Measurements from ENCODE around the gene TMA16.

The TMA16 gene

DNA sequence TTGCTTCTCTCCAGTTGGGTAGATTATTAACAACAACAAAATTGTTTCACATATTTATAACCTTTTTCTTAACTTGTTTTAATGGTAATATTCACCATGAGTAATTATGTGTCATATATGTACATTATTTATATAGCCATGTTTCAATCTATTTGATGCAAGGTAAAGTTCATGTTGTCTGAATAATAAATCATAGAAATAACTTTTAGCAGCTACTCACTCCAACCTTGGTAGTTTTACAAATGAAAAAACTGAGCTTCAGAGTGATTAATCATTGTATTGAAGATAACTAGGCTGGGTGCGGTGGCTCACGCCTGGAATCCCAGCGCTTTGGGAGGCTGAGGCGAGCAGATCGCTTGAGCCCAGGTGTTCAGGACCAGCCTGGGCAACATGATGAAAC lies 46.0 kb downstream of the TMA16 start:
- Histone ChIP-seq H3K4me3 (no peak overlapping the region), H3K36me3 (0 out of 2 replicates have a peak, but pooled peaks cover 10% of the 10 kb centered on the region), H3K9me3 (no peaks in the 10 kb centered on the region), H4K20me1 (no peaks in the 10 kb centered on the region), H3K4me2 (no peak overlapping the region), H3K9ac (no peak overlapping the region), H3K27me3 (no peaks in the 10 kb centered on the region), H3K27ac (no peak overlapping the region), H3K4me1 (peaks cover 20% of the 10 kb centered on the region)
- no peak for TF ChIP-seq Cebpa-rat (IDR thresholded peaks at IDR 0.05)

GRCh38 chr4:163540977-163541376 lies 46.5 kb downstream of the TMA16 start:
- Histone ChIP-seq H3K36me3 (0 out of 2 replicates have a peak, but pooled peaks cover 7% of the 10 kb centered on the region), H3K4me2 (no peak overlapping the region), H3K27me3 (no peaks in the 10 kb centered on the region), H3K9ac (no peak overlapping the region), H3K4me3 (no peak overlapping the region), H4K20me1 (no peaks in the 10 kb centered on the region), H3K4me1 (peaks cover 20% of the 10 kb centered on the region), H3K27ac (no peak overlapping the region), H3K9me3 (no peaks in the 10 kb centered on the region)
- no peak for TF ChIP-seq Cebpa-rat (IDR thresholded peaks at IDR 0.05)

DNA sequence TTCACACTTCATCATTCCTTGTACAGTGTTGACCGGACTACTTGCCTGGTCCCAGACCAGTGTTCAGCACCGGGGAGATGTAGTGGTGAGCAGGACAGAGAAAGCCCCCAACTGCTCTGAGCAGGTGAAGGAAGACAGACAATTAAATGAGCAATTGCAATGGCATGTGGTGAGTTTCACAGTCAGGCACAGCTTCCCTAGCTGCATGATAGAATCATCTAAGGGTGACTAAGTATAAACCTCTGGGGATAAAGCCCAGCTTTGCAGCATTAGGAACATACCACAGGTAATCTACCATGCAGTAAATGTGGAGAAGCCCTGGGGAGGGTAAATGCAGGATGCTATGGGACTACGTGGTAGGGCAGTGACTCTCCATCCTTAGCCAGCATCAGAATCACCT lies 47.8 kb downstream of the TMA16 start:
- H3K4me2 ChIP-seq = no peak overlapping the region
- no peak overlapping the region for H3K27ac ChIP-seq
- H3K36me3 ChIP-seq = 0 out of 2 replicates have a peak, but pooled peaks cover 7% of the 10 kb centered on the region
- no peak overlapping the region for H3K9ac ChIP-seq
- no peaks in the 10 kb centered on the region for H3K9me3 ChIP-seq
- H3K4me1 ChIP-seq = peaks cover 7% of the 10 kb centered on the region
- H4K20me1 ChIP-seq = no peaks in the 10 kb centered on the region
- no peaks in the 10 kb centered on the region for H3K27me3 ChIP-seq
- no peak overlapping the region for H3K4me3 ChIP-seq
- TF ChIP-seq Cebpa-rat (IDR thresholded peaks at IDR 0.05) = no peak

- Histone ChIP-seq H3K9me3 (no peaks in the 10 kb centered on the region), H3K27ac (no peak overlapping the region), H3K4me2 (peak overlapping the region; percentile 65), H3K4me3 (no peak overlapping the region), H3K9ac (no peak overlapping the region), H3K36me3 (no peaks in the 10 kb centered on the region), H4K20me1 (no peaks in the 10 kb centered on the region), H3K4me1 (peaks cover 6% of the 10 kb centered on the region; the same call in 1 of the 2 replicates), H3K27me3 (no peaks in the 10 kb centered on the region)
- no peak for TF ChIP-seq Cebpa-rat (IDR thresholded peaks at IDR 0.05)
Observed at GRCh38 chr4:163544407-163545038, 50.0 kb downstream of the TMA16 start.

DNA sequence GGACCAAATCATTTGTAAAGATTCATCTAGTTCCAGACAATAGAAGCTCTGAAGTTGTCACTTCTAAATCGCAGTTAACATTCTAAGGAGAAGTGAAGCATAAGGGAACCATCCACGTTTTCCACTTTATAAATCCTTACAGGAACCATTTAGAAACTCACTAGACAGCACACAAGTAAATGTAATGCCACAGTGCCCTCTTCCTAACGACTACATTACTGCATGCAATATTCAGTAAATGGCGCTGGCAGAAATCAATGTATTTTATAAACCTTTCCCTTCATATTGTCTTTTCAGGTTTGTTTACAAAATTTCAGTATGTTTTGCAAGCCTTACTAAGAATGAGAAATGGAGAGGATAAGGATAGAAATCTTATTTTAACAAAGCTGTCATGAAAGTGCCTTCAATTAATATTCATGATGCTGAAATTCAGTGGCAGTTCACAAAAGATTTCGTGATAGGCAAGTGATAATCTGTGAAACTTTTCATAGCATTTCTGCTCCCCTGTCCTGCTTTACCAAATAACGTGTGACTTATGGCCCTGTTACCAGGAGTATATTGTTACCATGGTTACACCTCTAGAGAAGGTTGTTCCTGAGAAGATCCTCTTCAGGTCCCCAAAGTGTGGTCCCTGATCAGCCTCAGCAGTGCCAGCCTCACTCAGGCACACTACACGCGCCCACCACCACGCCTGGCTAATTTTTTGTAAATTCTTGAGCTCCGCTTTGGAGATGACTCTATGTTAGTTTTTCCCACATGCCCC lies 54.2 kb downstream of the TMA16 start:
- Histone ChIP-seq H3K9me3 (no peaks in the 10 kb centered on the region), H4K20me1 (no peaks in the 10 kb centered on the region), H3K4me2 (no peak overlapping the region), H3K36me3 (no peaks in the 10 kb centered on the region), H3K27ac (no peak overlapping the region), H3K9ac (no peak overlapping the region), H3K4me3 (no peak overlapping the region), H3K4me1 (peaks cover 6% of the 10 kb centered on the region; the same call in 1 of the 2 replicates), H3K27me3 (no peaks in the 10 kb centered on the region)
- TF ChIP-seq Cebpa-rat (IDR thresholded peaks at IDR 0.05) = no peak

DNA sequence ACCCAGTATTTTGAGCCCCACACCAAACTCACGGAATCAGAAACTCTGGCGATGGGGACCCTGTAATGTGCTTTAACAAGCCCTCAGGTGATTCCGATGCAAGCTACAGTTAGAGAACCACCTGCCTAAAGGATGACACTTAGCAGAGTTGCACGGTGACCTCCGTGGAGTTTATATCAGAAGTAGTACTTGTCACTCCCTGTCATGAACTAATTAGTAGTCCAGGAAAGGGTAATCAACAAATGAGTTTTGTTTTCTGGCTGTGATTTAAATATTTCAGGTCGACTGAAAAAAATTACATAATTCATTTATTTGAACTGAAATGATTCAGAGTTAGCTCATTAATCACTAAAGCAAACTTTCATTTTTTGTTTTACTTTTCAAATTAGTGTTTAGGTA lies 56.4 kb downstream of the TMA16 start:
- Histone ChIP-seq H4K20me1 (no peaks in the 10 kb centered on the region), H3K27me3 (no peaks in the 10 kb centered on the region), H3K9me3 (no peaks in the 10 kb centered on the region), H3K36me3 (no peaks in the 10 kb centered on the region), H3K4me2 (no peak overlapping the region), H3K4me1 (no peaks in the 10 kb centered on the region), H3K27ac (no peak overlapping the region), H3K9ac (no peak overlapping the region), H3K4me3 (no peak overlapping the region)
- no peak for TF ChIP-seq Cebpa-rat (IDR thresholded peaks at IDR 0.05)

GRCh38 chr4:163553146-163553545 lies 58.7 kb downstream of the TMA16 start:
- no peaks in the 10 kb centered on the region for H3K27me3 ChIP-seq
- TF ChIP-seq Cebpa-rat (IDR thresholded peaks at IDR 0.05) = no peak
- H3K9ac ChIP-seq = no peak overlapping the region
- no peaks in the 10 kb centered on the region for H3K9me3 ChIP-seq
- H3K36me3 ChIP-seq = no peaks in the 10 kb centered on the region
- no peaks in the 10 kb centered on the region for H4K20me1 ChIP-seq
- peaks cover 12% of the 10 kb centered on the region for H3K4me1 ChIP-seq
- no peak overlapping the region for H3K4me3 ChIP-seq
- no peak overlapping the region for H3K4me2 ChIP-seq
- H3K27ac ChIP-seq = no peak overlapping the region

GRCh38 chr4:163554870-163555465 lies 60.5 kb downstream of the TMA16 start:
- no peak overlapping the region for H3K9ac ChIP-seq
- no peak overlapping the region for H3K27ac ChIP-seq
- H3K9me3 ChIP-seq = no peaks in the 10 kb centered on the region
- H4K20me1 ChIP-seq = no peaks in the 10 kb centered on the region
- peaks cover 25% of the 10 kb centered on the region for H3K4me1 ChIP-seq
- no peaks in the 10 kb centered on the region for H3K36me3 ChIP-seq
- no peak overlapping the region for H3K4me3 ChIP-seq
- no peak overlapping the region for H3K4me2 ChIP-seq
- TF ChIP-seq Cebpa-rat (IDR thresholded peaks at IDR 0.05) = no peak
- H3K27me3 ChIP-seq = no peaks in the 10 kb centered on the region

GRCh38 chr4:163556177-163556576 lies 61.7 kb downstream of the TMA16 start:
- H3K4me1 ChIP-seq = peaks cover 25% of the 10 kb centered on the region
- H3K27ac ChIP-seq = no peak overlapping the region
- no peaks in the 10 kb centered on the region; the same call in 1 of the 2 replicates for H3K9me3 ChIP-seq
- no peak overlapping the region for H3K9ac ChIP-seq
- H3K4me3 ChIP-seq = no peak overlapping the region
- H3K36me3 ChIP-seq = no peaks in the 10 kb centered on the region
- TF ChIP-seq Cebpa-rat (IDR thresholded peaks at IDR 0.05) = no peak
- H3K4me2 ChIP-seq = no peak overlapping the region
- H4K20me1 ChIP-seq = no peaks in the 10 kb centered on the region
- H3K27me3 ChIP-seq = no peaks in the 10 kb centered on the region

Measured in BLaER1 (cell line).